ENCODE measurements around the gene KIF1B.

Gene KIF1B

DNA sequence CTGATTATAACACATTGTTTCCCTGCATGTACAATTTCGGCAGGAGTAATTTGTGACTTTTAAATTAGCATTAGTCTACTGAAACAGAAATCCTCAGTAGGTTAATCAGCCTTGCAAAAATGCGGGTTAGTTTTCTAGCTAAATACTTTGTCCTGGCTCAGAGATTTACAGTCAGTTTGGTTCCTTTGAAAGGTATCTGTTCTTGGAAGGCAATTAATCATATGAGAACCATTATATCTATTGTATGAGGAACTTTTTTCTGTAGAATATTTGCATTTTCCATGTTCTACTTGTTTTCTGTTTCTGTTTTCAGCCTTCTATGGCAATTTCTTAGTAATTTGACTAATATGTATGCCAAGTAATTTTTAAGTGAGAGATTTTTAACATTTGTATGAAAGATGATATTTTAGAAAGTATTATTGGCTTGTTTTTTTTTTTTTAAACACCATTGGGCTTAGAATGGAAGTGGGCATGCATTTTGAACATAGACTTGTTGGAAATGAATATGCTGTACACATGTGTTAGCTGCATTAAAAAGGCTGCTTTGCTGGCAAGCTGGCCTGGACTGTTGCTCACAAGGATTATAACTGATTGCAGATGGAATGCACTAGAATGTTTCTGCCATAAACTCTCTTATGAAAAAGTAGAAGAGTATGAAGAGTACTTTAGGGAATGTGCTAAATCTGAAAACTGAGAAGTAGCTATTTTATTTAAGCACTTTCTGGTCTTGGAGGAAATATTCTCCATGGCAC, 26.2 kb downstream of the KIF1B start:
- no peak for DNase-seq
- no peak overlapping the region for H3K27ac ChIP-seq (ENCODE audit: insufficient read depth in 1 of 2, low read depth in 1 of 2, low read length in 2 of 2, poor library complexity in 1 of 2, severe bottlenecking in 2 of 2)
- H3K36me3 ChIP-seq (ENCODE audit: control insufficient read depth in 4 of 4, insufficient read depth in 4 of 4, low read length in 3 of 4), result no peaks in the 10 kb centered on the region
- WGBS (ENCODE audit: insufficient coverage), result 100% methylated on average over 1 of the region's 2 CpGs
- H3K9me3 ChIP-seq (ENCODE audit: control extremely low read depth in 1 of 5, control insufficient read depth in 4 of 5, insufficient read depth in 2 of 5, low read depth in 1 of 5, low read length in 4 of 5), result no peaks in the 10 kb centered on the region
- ChIA-PET CTCF (interaction anchor here (0.9 to 1.4 kb wide), 2 partner anchors 10 to 13 kb away, joined by 3 to 5 read pairs; no protein-coding TSS in a partner anchor), POLR2A (interaction anchor here (1.0 kb wide), 1 partner anchor 50 kb away, joined by 3 read pairs; no protein-coding TSS in a partner anchor)
- H3K4me3 ChIP-seq (ENCODE audit: control insufficient read depth in 1 of 7, extremely low read depth in 1 of 7, insufficient read depth in 4 of 7, low read depth in 2 of 7, low read length in 6 of 7), result no peak overlapping the region
- H3K27me3 ChIP-seq (replicated peaks in 2 of 5; ENCODE audit: control insufficient read depth in 4 of 5, insufficient read depth in 5 of 5, low read length in 4 of 5), result no peaks in the 10 kb centered on the region
- H3K4me1 ChIP-seq (ENCODE audit: control extremely low read depth in 1 of 4, control insufficient read depth in 4 of 4, insufficient read depth in 4 of 4, low read length in 3 of 4), result no peaks in the 10 kb centered on the region

DNA sequence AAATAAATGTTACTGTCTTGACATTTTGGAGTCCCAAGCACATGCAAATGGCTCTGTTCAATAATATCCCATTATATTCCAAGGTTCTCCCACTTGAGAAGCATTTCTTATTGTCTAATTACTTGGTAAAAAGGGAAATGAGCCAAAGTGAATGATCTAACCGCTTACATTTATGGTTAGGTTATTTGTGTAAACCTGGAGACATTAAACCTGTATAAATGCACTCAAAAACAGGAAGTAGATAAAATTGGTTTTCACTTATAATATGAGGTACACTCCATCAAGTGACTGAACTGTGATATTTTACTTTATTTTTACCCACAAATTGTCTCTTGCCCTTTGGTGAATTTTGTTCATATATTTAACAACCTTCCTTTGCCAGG, 26.8 kb downstream of the KIF1B start:
- H3K4me1 ChIP-seq (ENCODE audit: control extremely low read depth in 1 of 4, control insufficient read depth in 4 of 4, insufficient read depth in 4 of 4, low read length in 3 of 4), result no peaks in the 10 kb centered on the region
- no peaks in the 10 kb centered on the region for H3K27me3 ChIP-seq (replicated peaks in 2 of 5; ENCODE audit: control insufficient read depth in 4 of 5, insufficient read depth in 5 of 5, low read length in 4 of 5)
- DNase-seq, result peak in 2 of 3 donors; percentile 13 to 21
- CTCF ChIA-PET, result interaction anchor here (0.9 kb wide), 1 partner anchor 11 kb away, joined by 3 read pairs; no protein-coding TSS in a partner anchor
- no CpG with 5 or more reads among the region's 1 CpG for WGBS (ENCODE audit: insufficient coverage)
- no peak overlapping the region for H3K4me3 ChIP-seq (ENCODE audit: control insufficient read depth in 1 of 7, extremely low read depth in 1 of 7, insufficient read depth in 4 of 7, low read depth in 2 of 7, low read length in 6 of 7)
- H3K9me3 ChIP-seq (ENCODE audit: control extremely low read depth in 1 of 5, control insufficient read depth in 4 of 5, insufficient read depth in 2 of 5, low read depth in 1 of 5, low read length in 4 of 5), result no peaks in the 10 kb centered on the region
- no peaks in the 10 kb centered on the region for H3K36me3 ChIP-seq (ENCODE audit: control insufficient read depth in 4 of 4, insufficient read depth in 4 of 4, low read length in 3 of 4)
- POLR2A ChIA-PET, result interaction anchor here (1.0 kb wide), 1 partner anchor 50 kb away, joined by 3 read pairs; no protein-coding TSS in a partner anchor
- no peak overlapping the region for H3K27ac ChIP-seq (ENCODE audit: insufficient read depth in 1 of 2, low read depth in 1 of 2, low read length in 2 of 2, poor library complexity in 1 of 2, severe bottlenecking in 2 of 2)

DNA sequence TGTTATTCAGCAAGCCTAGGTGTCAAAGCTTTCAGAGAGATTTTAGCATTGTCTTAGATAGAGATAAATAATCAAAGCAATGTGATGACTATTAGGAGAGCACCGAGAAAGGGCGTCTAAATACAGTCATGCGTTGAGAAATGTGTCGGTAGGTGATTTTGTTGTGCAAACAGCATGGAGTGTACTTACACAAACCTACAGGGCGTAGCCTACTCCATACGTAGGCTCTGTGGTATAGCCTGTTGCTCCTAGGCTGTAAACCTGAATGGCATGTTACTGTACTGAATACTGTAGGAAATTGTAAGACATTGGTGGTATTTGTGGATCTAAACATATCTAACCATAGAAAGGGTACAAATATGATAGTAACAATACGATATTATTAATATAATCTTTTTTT, 31.8 kb downstream of the KIF1B start:
- no peak overlapping the region for H3K27ac ChIP-seq (ENCODE audit: insufficient read depth in 1 of 2, low read depth in 1 of 2, low read length in 2 of 2, poor library complexity in 1 of 2, severe bottlenecking in 2 of 2)
- POLR2A ChIA-PET, result no interaction called here
- no peak overlapping the region for H3K4me3 ChIP-seq (ENCODE audit: control insufficient read depth in 1 of 7, extremely low read depth in 1 of 7, insufficient read depth in 4 of 7, low read depth in 2 of 7, low read length in 6 of 7)
- no peaks in the 10 kb centered on the region for H3K36me3 ChIP-seq (ENCODE audit: control insufficient read depth in 4 of 4, insufficient read depth in 4 of 4, low read length in 3 of 4)
- H3K9me3 ChIP-seq (ENCODE audit: control extremely low read depth in 1 of 5, control insufficient read depth in 4 of 5, insufficient read depth in 2 of 5, low read depth in 1 of 5, low read length in 4 of 5), result no peaks in the 10 kb centered on the region
- no peak for DNase-seq
- CTCF ChIA-PET, result interaction anchor here (1.4 kb wide), 1 partner anchor 27 kb away, joined by 3 read pairs; no protein-coding TSS in a partner anchor
- 95% methylated on average over 6 of the region's 7 CpGs for WGBS (ENCODE audit: insufficient coverage)
- no peaks in the 10 kb centered on the region for H3K27me3 ChIP-seq (replicated peaks in 2 of 5; ENCODE audit: control insufficient read depth in 4 of 5, insufficient read depth in 5 of 5, low read length in 4 of 5)
- peaks cover 0 to 4% (median under 1%) of the 10 kb centered on the region in 4 experiments for H3K4me1 ChIP-seq (ENCODE audit: control extremely low read depth in 1 of 4, control insufficient read depth in 4 of 4, insufficient read depth in 4 of 4, low read length in 3 of 4)

DNA sequence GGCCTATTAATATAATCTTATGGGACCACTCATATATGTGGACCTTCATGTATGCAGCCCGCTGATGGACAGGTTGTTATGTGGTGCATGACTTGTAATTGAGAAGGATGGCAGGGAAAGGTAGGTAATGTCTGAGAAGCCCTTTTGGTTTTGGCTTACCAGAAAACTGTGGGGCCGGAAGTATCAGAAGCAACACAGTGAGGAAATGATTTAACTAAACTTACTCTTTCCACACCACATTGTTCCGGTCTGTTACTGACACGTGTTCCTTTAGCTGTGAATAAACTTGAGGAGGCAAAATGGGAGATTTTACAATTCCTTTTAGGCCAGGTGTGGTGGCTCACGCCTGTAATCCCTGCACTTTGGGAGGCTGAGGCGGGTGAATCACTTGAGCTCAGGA, 32.4 kb downstream of the KIF1B start:
- no peaks in the 10 kb centered on the region for H3K36me3 ChIP-seq (ENCODE audit: control insufficient read depth in 4 of 4, insufficient read depth in 4 of 4, low read length in 3 of 4)
- no peaks in the 10 kb centered on the region for H3K27me3 ChIP-seq (replicated peaks in 2 of 5; ENCODE audit: control insufficient read depth in 4 of 5, insufficient read depth in 5 of 5, low read length in 4 of 5)
- H3K4me3 ChIP-seq (ENCODE audit: control insufficient read depth in 1 of 7, extremely low read depth in 1 of 7, insufficient read depth in 4 of 7, low read depth in 2 of 7, low read length in 6 of 7), result no peak overlapping the region
- no peak overlapping the region for H3K27ac ChIP-seq (ENCODE audit: insufficient read depth in 1 of 2, low read depth in 1 of 2, low read length in 2 of 2, poor library complexity in 1 of 2, severe bottlenecking in 2 of 2)
- DNase-seq, result peak in 2 of 3 donors; percentile 52 to 65
- CTCF ChIA-PET, result interaction anchor here (1.4 kb wide), 1 partner anchor 28 kb away, joined by 3 read pairs; no protein-coding TSS in a partner anchor
- 77% methylated on average over 4 of the region's 6 CpGs for WGBS (ENCODE audit: insufficient coverage)
- H3K9me3 ChIP-seq (ENCODE audit: control extremely low read depth in 1 of 5, control insufficient read depth in 4 of 5, insufficient read depth in 2 of 5, low read depth in 1 of 5, low read length in 4 of 5), result no peaks in the 10 kb centered on the region
- peaks cover 0 to 4% (median under 1%) of the 10 kb centered on the region in 4 experiments for H3K4me1 ChIP-seq (ENCODE audit: control extremely low read depth in 1 of 4, control insufficient read depth in 4 of 4, insufficient read depth in 4 of 4, low read length in 3 of 4)
- POLR2A ChIA-PET, result no interaction called here

DNA sequence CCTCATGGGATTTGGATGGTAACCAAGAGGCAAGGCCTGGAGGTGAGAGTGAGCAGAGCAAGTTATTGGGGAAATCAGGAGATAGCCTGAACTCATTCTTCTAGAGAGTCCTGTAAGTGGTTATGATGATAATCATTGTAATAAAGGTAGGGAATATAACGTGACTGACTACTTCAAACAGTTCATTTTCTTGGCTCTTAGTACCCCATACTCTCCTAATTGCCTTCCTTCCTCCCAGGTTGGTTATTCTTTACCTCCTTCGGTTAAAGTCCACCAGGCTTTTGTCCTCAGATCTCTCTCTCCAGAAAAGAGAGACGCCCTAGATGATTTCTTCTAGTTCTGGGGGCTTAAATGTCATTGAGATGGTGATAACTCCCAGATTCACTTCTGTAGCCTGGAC, 35.3 kb downstream of the KIF1B start:
- H3K27ac ChIP-seq (ENCODE audit: insufficient read depth in 1 of 2, low read depth in 1 of 2, low read length in 2 of 2, poor library complexity in 1 of 2, severe bottlenecking in 2 of 2), result no peak overlapping the region
- H3K4me1 ChIP-seq (ENCODE audit: control extremely low read depth in 1 of 4, control insufficient read depth in 4 of 4, insufficient read depth in 4 of 4, low read length in 3 of 4), result peaks cover 0 to 4% (median under 1%) of the 10 kb centered on the region in 4 experiments
- H3K36me3 ChIP-seq (ENCODE audit: control insufficient read depth in 4 of 4, insufficient read depth in 4 of 4, low read length in 3 of 4), result peaks cover 0 to 3% (median 0%) of the 10 kb centered on the region in 4 experiments
- POLR2A ChIA-PET, result no interaction called here
- H3K27me3 ChIP-seq (replicated peaks in 2 of 5; ENCODE audit: control insufficient read depth in 4 of 5, insufficient read depth in 5 of 5, low read length in 4 of 5), result no peaks in the 10 kb centered on the region
- 100% methylated on average over 2 of the region's 3 CpGs for WGBS (ENCODE audit: insufficient coverage)
- H3K4me3 ChIP-seq (ENCODE audit: control insufficient read depth in 1 of 7, extremely low read depth in 1 of 7, insufficient read depth in 4 of 7, low read depth in 2 of 7, low read length in 6 of 7), result no peak overlapping the region
- DNase-seq, result no peak
- H3K9me3 ChIP-seq (ENCODE audit: control extremely low read depth in 1 of 5, control insufficient read depth in 4 of 5, insufficient read depth in 2 of 5, low read depth in 1 of 5, low read length in 4 of 5), result no peaks in the 10 kb centered on the region
- CTCF ChIA-PET, result no interaction called here

DNA sequence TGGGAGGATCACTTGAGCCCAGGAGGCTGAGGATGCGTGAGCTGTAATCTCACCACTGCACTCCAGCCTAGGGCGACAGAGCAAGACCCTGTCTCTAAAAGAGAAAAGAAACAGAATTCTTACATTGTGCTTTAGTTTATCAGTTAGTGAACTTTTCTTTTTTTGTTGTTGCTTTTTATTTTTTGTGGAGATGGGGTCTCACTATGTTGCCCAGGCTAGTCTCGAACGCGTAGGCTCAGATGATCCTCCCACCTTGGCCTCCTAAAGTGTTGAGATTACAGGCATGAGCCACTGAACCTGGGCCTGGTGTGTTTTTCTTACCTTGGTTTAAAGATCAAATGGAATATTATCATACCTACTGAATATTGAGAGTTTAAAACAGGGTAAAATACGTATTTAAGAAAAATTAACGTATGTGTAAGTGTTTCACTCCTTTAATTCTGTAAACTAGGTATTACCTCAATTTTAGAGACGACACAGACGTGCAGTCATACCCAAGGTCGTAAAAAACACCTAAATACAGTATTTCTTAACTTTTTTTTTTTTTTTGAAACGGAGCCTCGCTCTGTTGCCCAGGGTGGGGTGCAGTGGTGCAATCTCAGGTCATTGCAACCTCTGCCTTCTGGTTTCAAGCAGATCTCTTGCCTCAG, 39.6 kb downstream of the KIF1B start:
- peaks cover 0 to 2% (median 0%) of the 10 kb centered on the region in 4 experiments for H3K4me1 ChIP-seq (ENCODE audit: control extremely low read depth in 1 of 4, control insufficient read depth in 4 of 4, insufficient read depth in 4 of 4, low read length in 3 of 4)
- no peak overlapping the region for H3K27ac ChIP-seq (ENCODE audit: insufficient read depth in 1 of 2, low read depth in 1 of 2, low read length in 2 of 2, poor library complexity in 1 of 2, severe bottlenecking in 2 of 2)
- CTCF ChIA-PET, result interaction anchor here (0.7 to 0.9 kb wide), 2 partner anchors 40 kb away, joined by 3 to 4 read pairs; partner anchors contain the start of gene KIF1B
- POLR2A ChIA-PET, result no interaction called here
- no peaks in the 10 kb centered on the region for H3K9me3 ChIP-seq (ENCODE audit: control extremely low read depth in 1 of 5, control insufficient read depth in 4 of 5, insufficient read depth in 2 of 5, low read depth in 1 of 5, low read length in 4 of 5)
- no peaks in the 10 kb centered on the region for H3K27me3 ChIP-seq (replicated peaks in 2 of 5; ENCODE audit: control insufficient read depth in 4 of 5, insufficient read depth in 5 of 5, low read length in 4 of 5)
- WGBS (ENCODE audit: insufficient coverage), result 100% methylated on average over 5 of the region's 12 CpGs
- no peak for DNase-seq
- H3K4me3 ChIP-seq (ENCODE audit: control insufficient read depth in 1 of 7, extremely low read depth in 1 of 7, insufficient read depth in 4 of 7, low read depth in 2 of 7, low read length in 6 of 7), result no peak overlapping the region
- H3K36me3 ChIP-seq (ENCODE audit: control insufficient read depth in 4 of 4, insufficient read depth in 4 of 4, low read length in 3 of 4), result peaks cover 0 to 3% (median 0%) of the 10 kb centered on the region in 4 experiments

DNA sequence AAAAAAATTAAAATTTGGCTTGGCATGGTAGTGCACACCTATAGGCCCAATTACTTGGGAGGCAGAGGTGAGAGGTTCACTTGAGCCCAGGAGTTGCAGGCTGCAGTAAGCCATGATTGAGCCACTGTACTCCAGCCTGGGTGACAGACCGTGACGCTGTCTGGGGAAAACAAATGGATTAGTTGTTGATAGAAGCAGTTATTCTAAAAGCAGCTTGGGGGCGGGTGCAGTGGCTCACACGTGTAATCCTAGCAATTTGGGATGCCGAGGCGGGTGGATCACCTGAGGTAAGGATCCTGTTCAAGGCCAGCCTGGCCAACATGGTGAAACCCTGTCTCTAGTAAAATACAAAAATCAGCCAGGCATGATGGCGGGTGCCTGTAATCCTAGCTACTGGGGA, 40.3 kb downstream of the KIF1B start:
- Histone ChIP-seq H3K4me1 (ENCODE audit: control extremely low read depth in 1 of 4, control insufficient read depth in 4 of 4, insufficient read depth in 4 of 4, low read length in 3 of 4) (peaks cover 0 to 2% (median 0%) of the 10 kb centered on the region in 4 experiments), H3K4me3 (ENCODE audit: control insufficient read depth in 1 of 7, extremely low read depth in 1 of 7, insufficient read depth in 4 of 7, low read depth in 2 of 7, low read length in 6 of 7) (no peak overlapping the region), H3K27ac (ENCODE audit: insufficient read depth in 1 of 2, low read depth in 1 of 2, low read length in 2 of 2, poor library complexity in 1 of 2, severe bottlenecking in 2 of 2) (no peak overlapping the region), H3K27me3 (replicated peaks in 2 of 5; ENCODE audit: control insufficient read depth in 4 of 5, insufficient read depth in 5 of 5, low read length in 4 of 5) (no peaks in the 10 kb centered on the region), H3K9me3 (ENCODE audit: control extremely low read depth in 1 of 5, control insufficient read depth in 4 of 5, insufficient read depth in 2 of 5, low read depth in 1 of 5, low read length in 4 of 5) (no peaks in the 10 kb centered on the region), H3K36me3 (ENCODE audit: control insufficient read depth in 4 of 4, insufficient read depth in 4 of 4, low read length in 3 of 4) (peaks cover 0 to 3% (median 0%) of the 10 kb centered on the region in 4 experiments)
- 99% methylated on average over 7 of the region's 7 CpGs for WGBS (ENCODE audit: insufficient coverage)
- ChIA-PET POLR2A (interaction anchor here (0.7 kb wide), 1 partner anchor 1246 kb away, joined by 5 read pairs; no protein-coding TSS in a partner anchor), CTCF (interaction anchor here (0.9 to 1.0 kb wide), 2 partner anchors 23 to 41 kb away, joined by 3 to 4 read pairs; partner anchors contain the start of gene KIF1B)
- no peak for DNase-seq
